ENCODE results near the gene SNX3.

Gene SNX3

DNA sequence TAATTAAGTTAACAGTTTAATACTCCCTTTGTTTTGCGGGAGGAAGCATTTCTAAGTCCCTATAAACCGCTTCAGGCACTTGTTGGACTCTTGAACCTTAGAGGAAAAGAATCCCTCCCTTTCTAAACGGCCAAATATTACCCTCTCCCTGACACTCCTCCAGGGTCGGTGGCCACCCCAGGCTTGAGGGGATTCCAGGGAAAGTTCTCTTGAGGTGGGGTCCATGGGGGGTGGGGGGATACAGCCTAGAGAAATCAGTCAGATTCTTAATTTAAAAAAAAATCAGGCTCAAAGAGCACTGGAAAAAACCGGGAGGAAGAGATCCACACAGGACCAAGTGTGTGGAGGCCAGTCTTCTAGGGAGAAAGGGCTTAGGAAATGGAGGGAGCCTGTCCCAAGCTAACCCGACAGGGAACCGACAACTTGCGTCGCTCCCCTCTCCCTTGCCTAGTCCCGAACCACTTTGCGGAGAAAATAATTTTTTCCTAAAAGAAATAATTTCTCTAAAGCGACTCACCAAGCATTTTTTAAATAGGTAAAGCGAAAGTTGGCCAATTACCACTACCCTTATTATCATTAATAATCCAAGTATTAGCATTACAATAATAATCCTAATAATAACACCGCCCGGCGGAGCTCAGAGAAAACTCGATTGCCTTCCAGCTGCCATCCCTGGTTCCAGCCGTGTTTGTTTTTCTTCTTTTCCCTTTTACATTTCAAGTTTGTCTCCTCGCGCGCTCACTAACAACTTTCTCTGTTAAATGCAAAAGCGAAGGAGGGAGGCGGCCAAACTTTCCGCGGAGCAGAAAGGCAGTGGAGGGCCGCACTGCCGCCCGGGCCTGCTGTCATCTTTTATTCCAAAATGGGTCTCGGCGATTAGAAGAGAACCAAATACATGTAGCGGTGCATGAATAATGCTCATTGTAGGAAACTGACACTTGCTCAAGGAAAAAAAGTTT lies 90.2 kb downstream of the SNX3 start:
- peaks cover 21% of the 10 kb centered on the region for H3K4me1 ChIP-seq (ENCODE audit: control insufficient read depth, insufficient read depth, low read length, poor library complexity, severe bottlenecking)
- 1 to 4% methylated on average over 11 to 19 of the region's 31 CpGs for WGBS, 2 experiments (ENCODE audit: insufficient coverage in 2 of 2)
- H3K4me3 ChIP-seq (ENCODE audit: extremely low read depth, insufficient read depth, low read length, poor library complexity, severe bottlenecking): no peak overlapping the region

DNA sequence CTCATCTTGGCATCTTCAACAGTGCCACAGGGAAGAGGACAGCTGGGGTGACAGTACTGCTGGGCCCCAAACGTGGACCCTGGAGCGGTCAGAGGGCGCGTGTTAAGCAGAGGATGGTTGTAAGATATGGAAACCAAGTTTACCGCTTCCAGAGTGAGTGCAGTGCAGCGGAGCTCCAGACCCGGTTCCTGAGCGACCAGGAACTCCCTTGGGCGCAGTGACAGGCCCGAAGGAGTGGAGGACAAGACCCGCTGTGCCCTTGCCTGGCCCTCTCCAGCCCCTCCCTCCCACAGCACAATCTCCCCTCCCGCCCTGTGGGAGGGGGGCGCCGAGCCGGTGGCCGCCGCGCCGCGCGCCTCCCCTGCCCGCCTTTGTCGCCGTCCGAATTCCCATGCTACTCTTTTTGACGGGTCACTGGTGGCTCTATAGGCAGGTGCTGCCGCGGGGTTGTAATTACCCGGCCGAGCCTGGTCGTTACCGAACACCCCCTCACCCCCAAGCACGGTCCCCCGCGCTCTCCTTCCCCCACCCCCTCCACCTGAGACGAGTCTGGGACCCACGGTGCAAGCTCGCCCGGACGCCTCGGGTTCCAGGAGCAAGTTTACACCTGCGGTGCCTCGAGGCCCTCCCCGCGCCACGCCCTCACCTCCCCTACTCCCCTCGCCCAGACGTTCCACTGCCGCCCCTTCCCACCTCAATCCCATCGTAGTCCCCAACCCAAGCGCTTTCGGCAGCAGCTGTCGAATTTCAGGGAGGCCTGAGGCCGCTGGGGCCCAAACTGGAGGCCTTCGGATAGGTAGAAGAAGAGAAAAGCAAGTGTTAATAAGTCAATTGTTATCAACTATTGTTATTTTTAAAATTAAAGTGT lies 91.1 kb downstream of the SNX3 start:
- no peak overlapping the region for H3K27ac ChIP-seq (ENCODE audit: low read depth, low read length, severe bottlenecking)
- H3K4me1 ChIP-seq (ENCODE audit: control insufficient read depth, insufficient read depth, low read length, poor library complexity, severe bottlenecking): peaks cover 21% of the 10 kb centered on the region
- WGBS, 2 experiments (ENCODE audit: insufficient coverage in 2 of 2): 0 to 1% methylated on average over 29 to 35 of the region's 55 CpGs
- H3K9me3 ChIP-seq (ENCODE audit: control insufficient read depth, low read length): no peaks in the 10 kb centered on the region
- H3K36me3 ChIP-seq (ENCODE audit: control insufficient read depth, insufficient read depth, low read length): no peaks in the 10 kb centered on the region
- H3K4me3 ChIP-seq (ENCODE audit: extremely low read depth, insufficient read depth, low read length, poor library complexity, severe bottlenecking): no peak overlapping the region

More for the DNA sequence above, 90.2 kb downstream of the SNX3 start:
- Histone ChIP-seq H3K27ac (ENCODE audit: low read depth, low read length, severe bottlenecking) (no peak overlapping the region), H3K9me3 (ENCODE audit: control insufficient read depth, low read length) (no peaks in the 10 kb centered on the region), H3K36me3 (ENCODE audit: control insufficient read depth, insufficient read depth, low read length) (no peaks in the 10 kb centered on the region)

DNA sequence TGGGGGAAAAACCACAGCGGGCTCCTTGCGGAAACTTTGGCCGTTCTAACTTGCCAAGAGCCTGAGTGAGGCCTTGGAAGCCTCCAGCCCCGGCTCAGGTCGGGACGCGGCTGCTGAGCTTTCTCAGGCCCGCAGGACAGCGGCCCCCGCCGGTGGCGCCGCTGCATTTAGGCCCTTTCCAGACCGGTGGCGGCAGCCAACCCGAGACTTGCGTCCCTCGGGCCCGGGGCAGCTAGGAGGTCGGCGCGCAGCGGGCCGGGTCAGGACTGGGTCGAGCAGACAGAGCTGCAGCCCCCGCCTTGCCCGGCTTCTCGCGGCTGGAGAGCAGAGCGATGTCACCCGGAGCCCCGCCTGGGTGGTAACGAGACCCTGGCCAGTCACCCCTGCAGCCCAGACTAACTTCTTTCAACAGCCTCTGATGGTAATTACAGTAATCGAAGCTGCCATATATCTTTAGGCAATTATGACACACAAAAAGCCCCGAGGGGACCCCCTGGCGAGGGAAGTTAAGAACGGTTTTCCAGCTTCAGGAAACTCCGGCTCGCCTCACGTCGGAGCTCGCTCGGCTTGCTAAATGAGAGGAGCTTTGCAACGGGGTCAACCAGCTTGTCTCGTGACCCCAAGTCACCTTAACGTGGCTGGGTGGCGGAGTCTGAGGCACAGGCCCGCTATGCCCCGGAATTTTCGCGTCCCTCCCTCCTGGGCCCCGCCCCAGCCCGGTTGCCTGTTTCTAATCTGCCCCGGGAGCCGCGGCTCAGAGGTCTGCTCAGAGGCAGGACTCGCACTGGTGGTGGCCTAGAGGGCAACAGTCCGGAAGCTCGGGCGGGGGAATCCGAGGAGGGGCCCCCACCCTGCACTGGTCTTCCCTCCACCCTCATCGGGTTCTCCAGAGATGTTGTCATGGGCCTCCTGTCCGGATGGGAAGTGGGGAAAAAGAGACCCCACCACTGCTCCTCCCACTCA lies 92.1 kb downstream of the SNX3 start:
- peaks cover 17% of the 10 kb centered on the region for H3K4me1 ChIP-seq (ENCODE audit: control insufficient read depth, insufficient read depth, low read length, poor library complexity, severe bottlenecking)
- H3K4me3 ChIP-seq (ENCODE audit: extremely low read depth, insufficient read depth, low read length, poor library complexity, severe bottlenecking): no peak overlapping the region
- WGBS, 2 experiments (ENCODE audit: insufficient coverage in 2 of 2): 1% methylated on average over 44 to 51 of the region's 63 CpGs

DNA sequence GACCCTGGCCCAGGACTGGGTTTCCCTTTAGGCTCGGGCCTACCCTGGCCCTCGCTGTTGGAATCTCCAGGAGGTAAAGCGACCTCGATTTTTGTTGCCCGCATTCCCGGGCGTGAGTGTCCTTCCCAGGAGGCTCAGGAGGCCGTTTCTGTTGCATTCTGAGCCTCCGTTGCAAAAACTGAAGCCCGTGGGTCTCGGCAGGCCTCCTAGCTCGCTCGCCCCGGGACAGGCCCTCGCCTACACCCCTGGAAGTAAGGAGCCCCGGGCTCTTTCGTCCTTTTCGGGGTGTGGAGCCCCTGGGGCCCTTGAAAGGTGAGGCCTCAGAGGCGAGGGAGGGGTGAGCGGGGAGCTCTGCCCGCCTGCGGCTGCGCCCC lies 92.8 kb downstream of the SNX3 start:
- Histone ChIP-seq H3K36me3 (ENCODE audit: control insufficient read depth, insufficient read depth, low read length) (no peaks in the 10 kb centered on the region), H3K9me3 (ENCODE audit: control insufficient read depth, low read length) (no peaks in the 10 kb centered on the region), H3K27ac (ENCODE audit: low read depth, low read length, severe bottlenecking) (no peak overlapping the region), H3K4me1 (ENCODE audit: control insufficient read depth, insufficient read depth, low read length, poor library complexity, severe bottlenecking) (peaks cover 17% of the 10 kb centered on the region), H3K4me3 (ENCODE audit: extremely low read depth, insufficient read depth, low read length, poor library complexity, severe bottlenecking) (no peak overlapping the region)
- WGBS, 2 experiments (ENCODE audit: insufficient coverage in 2 of 2): 2 to 4% methylated on average over 22 of the region's 23 CpGs

More for the DNA sequence above, 92.1 kb downstream of the SNX3 start:
- no peaks in the 10 kb centered on the region for H3K36me3 ChIP-seq (ENCODE audit: control insufficient read depth, insufficient read depth, low read length)
- no peaks in the 10 kb centered on the region for H3K9me3 ChIP-seq (ENCODE audit: control insufficient read depth, low read length)
- no peak overlapping the region for H3K27ac ChIP-seq (ENCODE audit: low read depth, low read length, severe bottlenecking)

DNA sequence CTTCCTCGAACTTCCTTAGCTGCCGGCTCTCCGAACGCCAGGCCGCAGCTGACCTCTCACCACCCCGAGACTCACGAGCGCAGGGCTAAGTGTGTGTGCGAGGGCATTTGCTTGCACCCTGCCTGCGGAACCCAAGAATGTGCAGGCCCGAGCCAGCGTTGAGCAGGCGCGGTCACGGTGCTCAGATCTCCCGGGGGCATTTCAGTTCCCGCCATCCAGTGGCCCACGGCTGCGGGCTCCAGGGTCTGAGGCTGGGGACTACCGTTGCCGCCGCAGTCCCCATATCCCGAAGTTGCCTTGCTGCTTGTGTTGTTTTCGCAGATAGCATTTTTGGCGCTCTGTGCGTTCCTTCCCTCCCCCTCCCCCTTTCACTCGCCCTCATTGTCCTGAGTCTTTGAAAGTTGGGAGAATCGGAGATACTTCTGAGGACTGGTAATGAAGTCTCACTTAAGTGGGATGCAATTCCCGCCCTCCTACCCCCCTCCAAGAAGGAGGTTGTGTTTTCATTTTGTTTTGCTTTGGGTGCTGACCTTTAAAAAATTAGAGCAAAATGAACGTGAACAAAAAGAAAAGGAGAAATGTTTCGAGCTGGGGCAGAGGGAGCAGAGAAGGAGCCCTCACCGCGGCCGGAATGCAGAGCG lies 93.3 kb downstream of the SNX3 start:
- 2% methylated on average over 16 to 28 of the region's 35 CpGs for WGBS, 2 experiments (ENCODE audit: insufficient coverage in 2 of 2)
- peaks cover 17% of the 10 kb centered on the region for H3K4me1 ChIP-seq (ENCODE audit: control insufficient read depth, insufficient read depth, low read length, poor library complexity, severe bottlenecking)
- H3K9me3 ChIP-seq (ENCODE audit: control insufficient read depth, low read length): no peaks in the 10 kb centered on the region
- H3K36me3 ChIP-seq (ENCODE audit: control insufficient read depth, insufficient read depth, low read length): no peaks in the 10 kb centered on the region
- no peak overlapping the region for H3K27ac ChIP-seq (ENCODE audit: low read depth, low read length, severe bottlenecking)
- no peak overlapping the region for H3K4me3 ChIP-seq (ENCODE audit: extremely low read depth, insufficient read depth, low read length, poor library complexity, severe bottlenecking)

DNA sequence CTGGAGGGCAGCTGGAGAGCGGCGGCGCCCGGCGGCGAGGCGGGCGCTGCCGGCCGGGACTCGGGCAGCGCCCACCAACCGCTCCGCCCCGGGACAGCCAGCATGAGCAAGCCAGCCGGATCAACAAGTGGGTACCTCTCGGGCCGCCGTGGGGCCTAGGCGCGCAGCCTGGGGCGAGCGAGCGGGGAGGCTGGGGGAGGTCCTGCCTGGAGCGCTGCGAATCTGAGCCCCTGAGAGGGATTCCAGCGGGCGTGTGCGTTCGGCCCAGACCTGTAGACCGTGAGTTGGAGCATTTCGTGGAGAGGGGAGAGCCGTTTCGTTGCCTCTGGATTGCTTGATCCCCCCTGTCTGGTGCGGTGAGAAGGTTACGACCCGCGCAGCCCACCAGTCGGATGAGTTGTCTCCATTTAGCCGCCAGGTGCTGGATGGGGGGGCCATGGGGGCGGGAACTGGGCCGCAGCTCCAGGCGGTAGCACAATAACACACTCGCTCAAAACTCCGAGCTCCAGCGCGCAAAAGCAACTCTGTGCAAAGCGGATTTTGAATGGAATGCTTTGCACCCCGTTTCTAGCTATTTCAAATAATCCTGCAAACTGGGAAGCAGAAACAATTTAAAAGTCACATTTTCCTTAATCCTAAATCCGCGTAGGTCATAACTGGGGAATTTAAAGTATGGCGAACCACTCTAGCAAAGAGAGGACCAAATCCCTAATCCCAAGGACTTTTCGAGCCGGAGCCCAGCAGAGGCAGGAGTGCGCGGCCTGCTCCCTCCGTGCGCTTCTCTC lies 94.0 kb downstream of the SNX3 start:
- H3K27ac ChIP-seq (ENCODE audit: low read depth, low read length, severe bottlenecking): no peak overlapping the region
- WGBS, 2 experiments (ENCODE audit: insufficient coverage in 2 of 2): 1% methylated on average over 37 to 53 of the region's 58 CpGs
- peaks cover 17% of the 10 kb centered on the region for H3K4me1 ChIP-seq (ENCODE audit: control insufficient read depth, insufficient read depth, low read length, poor library complexity, severe bottlenecking)
- no peaks in the 10 kb centered on the region for H3K36me3 ChIP-seq (ENCODE audit: control insufficient read depth, insufficient read depth, low read length)
- no peaks in the 10 kb centered on the region for H3K9me3 ChIP-seq (ENCODE audit: control insufficient read depth, low read length)
- no peak overlapping the region for H3K4me3 ChIP-seq (ENCODE audit: extremely low read depth, insufficient read depth, low read length, poor library complexity, severe bottlenecking)

DNA sequence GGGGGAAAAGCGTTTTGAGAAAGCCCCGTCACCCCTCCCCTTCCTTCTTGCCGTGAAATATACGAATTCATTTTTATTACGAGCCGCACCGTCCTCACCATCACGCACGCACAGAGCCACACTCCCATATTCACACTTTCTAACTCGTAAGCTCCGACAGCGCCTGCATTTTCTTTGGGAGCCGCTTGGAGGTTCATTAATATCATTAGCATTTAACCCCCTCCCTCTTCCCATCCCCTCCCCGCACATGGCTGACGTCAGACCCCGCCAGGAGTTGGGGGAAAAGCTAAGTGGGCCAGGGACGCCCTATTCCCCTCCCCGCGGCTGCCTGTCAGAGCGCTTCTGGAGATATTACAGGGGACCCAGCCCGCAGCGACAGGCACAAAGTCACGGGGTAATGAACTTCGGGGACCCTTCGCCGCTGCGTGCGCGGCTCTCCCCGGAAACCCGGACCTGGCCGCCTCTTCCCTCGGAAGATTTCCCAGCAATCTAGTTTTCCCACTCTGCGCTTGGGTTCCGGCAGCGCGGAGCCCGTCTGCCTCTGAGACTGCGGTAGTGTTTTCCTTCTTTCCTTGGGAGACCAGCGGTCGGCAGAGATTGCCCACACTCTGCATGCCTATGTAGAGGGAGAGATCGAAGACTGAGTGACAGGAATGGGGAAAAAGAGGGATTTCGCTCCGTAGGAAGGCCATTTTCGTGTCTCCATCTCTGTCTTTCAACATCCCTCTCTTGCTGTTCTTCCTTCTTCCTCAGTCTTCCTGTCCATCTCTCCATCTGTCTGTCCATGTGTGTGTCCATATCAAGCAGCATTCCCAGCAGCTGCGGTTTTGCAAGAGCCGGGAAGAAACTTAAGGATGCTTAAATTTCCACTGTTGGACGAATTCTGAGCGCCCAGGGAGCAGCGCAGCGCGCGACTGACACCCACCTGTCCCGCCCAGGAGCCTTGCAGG lies 94.9 kb downstream of the SNX3 start, which contains the start of gene NR2E1:
TSS of gene NR2E1 (plus strand) at position 309 of the 950 bp plus-strand sequence. CDS start 744 bp downstream, outside the sequence.
- Histone ChIP-seq H3K9me3 (ENCODE audit: control insufficient read depth, low read length) (no peaks in the 10 kb centered on the region), H3K4me3 (ENCODE audit: extremely low read depth, insufficient read depth, low read length, poor library complexity, severe bottlenecking) (no peak within 1 kb of the TSS), H3K4me1 (ENCODE audit: control insufficient read depth, insufficient read depth, low read length, poor library complexity, severe bottlenecking) (peaks cover 17% of the 10 kb centered on the region), H3K36me3 (ENCODE audit: control insufficient read depth, insufficient read depth, low read length) (no peaks in the 10 kb centered on the region), H3K27ac (ENCODE audit: low read depth, low read length, severe bottlenecking) (no peak within 1 kb of the TSS)
- 0 to 1% methylated on average over 35 to 36 of the region's 54 CpGs for WGBS, 2 experiments (ENCODE audit: insufficient coverage in 2 of 2)

DNA sequence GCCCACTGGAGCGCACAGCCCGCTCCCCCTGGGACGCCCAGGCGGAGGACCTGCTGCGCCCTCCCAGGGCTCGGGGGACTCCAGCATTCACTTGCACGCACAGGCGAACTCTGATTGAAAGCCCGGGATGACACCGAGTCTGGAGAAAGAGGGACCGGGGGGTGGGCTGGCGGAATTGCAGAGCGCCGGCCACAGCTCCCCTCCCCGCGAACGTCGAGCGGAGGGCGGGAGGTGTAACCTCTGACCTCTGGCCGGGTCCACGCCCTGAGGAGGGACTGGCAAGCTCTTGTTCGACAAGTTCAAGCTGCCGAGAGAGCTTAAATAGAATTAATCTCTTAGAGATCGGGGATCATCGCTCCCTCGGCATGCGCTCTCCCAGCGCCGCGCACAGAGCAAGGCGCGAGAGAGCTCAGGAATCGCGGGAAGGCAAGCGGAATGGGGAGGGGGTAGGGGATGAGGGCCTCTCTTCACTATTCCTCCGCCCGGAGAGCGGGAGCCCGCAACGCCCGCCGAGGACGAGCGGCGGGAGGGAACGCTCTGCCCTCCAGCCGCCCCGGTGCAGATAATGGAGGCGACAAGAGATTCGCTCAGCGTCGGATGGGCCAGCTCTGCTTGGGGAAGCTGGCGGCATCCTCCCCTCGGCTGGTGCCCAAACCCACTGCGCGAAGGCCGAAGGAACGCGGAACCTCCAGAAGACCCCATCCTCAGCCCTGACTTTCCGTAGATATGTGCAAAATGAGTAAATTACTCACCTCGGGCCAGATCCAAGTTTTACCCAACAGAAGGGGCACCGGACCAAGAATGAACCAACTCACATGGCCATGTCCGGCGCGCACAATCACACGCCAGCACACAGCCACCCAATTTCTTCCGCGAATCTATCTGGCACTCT lies 95.8 kb downstream of the SNX3 start:
- Histone ChIP-seq H3K4me1 (ENCODE audit: control insufficient read depth, insufficient read depth, low read length, poor library complexity, severe bottlenecking) (peaks cover 17% of the 10 kb centered on the region), H3K27ac (ENCODE audit: low read depth, low read length, severe bottlenecking) (no peak overlapping the region), H3K4me3 (ENCODE audit: extremely low read depth, insufficient read depth, low read length, poor library complexity, severe bottlenecking) (no peak overlapping the region), H3K9me3 (ENCODE audit: control insufficient read depth, low read length) (no peaks in the 10 kb centered on the region), H3K36me3 (ENCODE audit: control insufficient read depth, insufficient read depth, low read length) (no peaks in the 10 kb centered on the region)
- WGBS, 2 experiments (ENCODE audit: insufficient coverage in 2 of 2): 0 to 1% methylated on average over 47 to 62 of the region's 69 CpGs

Measured in mesodermal cell (in vitro differentiated cells).